ENCODE data around the gene GPR85.
"Not testable (repeated sequence)": the region's sequence is repeated elsewhere in the genome, so short reads cannot be mapped to it uniquely, and the experiment has no call there.

Gene GPR85

GRCh38 chr7:113084496-113085172 is 2.0 kb downstream of the GPR85 start:
- DNase-seq, result no peak
- ATAC-seq, result no peak

DNA sequence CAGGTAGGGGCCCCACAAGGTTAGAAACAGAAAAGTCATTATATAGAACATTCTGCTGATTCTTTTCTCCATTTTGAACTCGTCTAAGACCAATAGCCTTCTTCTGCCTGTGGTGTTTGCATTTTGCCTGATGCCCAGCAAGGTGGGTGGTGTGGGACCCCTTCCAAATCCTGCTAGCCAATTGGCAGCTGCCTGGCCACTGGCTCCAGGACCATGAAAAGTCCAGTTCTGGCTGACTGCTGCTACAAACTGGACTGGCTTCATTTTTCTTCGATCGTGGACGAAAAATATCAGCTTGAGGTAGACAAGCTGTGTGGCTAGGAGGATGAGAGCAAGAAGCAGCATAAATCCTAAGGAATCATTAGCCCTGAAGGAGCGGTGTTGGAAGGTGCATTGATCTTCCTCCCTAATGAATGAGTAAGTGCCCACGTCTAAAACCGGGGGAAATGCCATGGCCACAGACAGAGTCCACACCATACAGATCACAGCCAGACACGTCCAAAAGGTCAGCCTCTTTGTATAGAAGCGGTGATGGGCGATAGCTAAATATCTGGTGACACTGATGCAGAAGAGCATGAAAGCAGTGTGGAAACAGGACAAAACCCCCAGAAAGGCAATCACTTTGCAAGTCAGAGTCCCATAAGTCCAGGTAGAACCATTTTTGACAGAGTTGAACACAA is 2.7 kb downstream of the GPR85 start:
- ATAC-seq (no peak), DNase-seq (no peak)

- ATAC-seq, result no peak
- no peak for DNase-seq
Observed at GRCh38 chr7:113083132-113083815, 3.4 kb downstream of the GPR85 start.

GRCh38 chr7:113078331-113078730 is 8.3 kb downstream of the GPR85 start:
- DNase-seq (no peak), ATAC-seq (no peak)

GRCh38 chr7:113076703-113077102 is 9.9 kb downstream of the GPR85 start:
- ATAC-seq, result no peak
- DNase-seq, result no peak

- ATAC-seq (no peak), DNase-seq (no peak)
Observed at GRCh38 chr7:113071465-113071864, 15.2 kb downstream of the GPR85 start.

DNA sequence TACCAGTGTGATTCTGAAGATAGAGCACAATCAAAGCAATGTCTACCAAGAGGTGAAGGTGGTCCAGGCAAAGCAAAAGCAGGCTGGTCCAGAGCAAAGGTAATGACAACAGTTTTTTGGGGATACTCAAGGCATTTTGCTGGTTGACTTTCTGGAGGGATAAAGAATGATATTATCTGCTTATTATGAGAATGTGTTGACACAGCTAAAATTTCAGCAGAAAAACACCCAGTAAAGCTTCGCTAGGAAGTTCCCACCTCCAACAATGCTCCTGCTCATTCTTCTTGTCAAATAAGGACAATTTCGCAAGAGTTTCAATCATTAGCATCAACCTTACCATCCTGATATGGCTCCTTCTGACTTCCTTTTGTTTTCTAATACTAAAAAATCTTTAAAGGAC is 24.1 kb downstream of the GPR85 start:
- no peak for ATAC-seq
- DNase-seq, result no peak

DNA sequence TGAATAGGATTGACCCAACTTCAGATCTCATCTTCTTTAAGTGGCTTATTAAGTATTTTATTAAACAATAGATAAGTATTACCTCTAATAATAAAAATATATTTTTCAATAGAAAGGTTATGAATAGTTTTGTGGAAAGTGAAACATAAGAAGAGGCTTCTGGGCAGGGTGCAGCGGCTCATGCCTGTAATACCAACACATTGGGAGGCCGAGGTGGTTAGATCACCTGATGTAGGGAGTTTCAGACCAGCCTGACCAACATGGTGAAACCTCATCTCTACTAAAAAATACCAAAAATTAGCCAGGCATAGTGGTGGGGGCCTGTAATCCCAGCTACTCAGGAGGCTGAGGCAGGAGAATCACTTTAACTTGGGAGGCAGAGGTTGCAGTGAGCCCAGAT is 26.5 kb downstream of the GPR85 start:
- DNase-seq (no peak), ATAC-seq (no peak)

GRCh38 chr7:113054938-113055337 is 31.7 kb downstream of the GPR85 start:
- no peak for DNase-seq
- no peak for ATAC-seq

DNA sequence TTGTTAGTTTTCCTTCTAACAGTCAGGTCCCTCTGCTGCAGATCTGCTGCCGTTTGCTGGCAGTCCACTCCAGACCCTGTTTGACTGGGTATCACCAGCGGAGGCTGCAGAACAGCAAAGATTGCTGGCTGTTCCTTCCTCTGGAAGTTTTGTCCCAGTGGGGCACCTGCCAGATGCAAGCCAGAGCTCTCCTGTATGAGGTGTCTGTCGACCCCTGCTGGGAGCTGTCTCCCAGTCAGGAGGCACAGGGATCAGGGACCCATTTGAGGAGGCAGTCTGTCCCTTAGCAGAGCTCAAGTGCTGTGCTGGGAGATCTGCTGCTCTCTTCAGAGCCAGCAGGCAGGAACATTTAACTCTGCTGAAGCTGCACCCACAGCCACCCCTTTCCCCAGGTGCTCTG is 32.4 kb downstream of the GPR85 start:
- DNase-seq, ATAC-seq: not testable (repeated sequence)

DNA sequence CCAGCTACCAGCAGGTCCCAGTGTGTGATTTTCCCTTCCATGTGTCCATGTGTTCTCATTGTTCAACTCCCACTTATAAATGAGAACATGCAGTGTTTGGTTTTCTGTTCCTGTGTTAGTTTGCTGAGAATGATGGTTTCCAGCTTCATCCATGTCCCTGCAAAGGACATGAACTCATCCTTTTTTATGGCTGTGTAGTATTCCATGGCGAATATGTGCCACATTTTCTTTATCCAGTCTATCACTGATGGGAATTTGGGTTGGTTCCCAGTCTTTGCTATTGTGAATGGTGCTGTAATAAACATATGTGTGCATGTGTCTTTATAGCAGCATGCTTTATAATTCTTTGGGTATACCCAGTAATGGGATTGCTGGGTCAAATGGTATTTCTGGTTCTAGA is 37.4 kb downstream of the GPR85 start:
- not testable (repeated sequence) for DNase-seq, ATAC-seq

DNA sequence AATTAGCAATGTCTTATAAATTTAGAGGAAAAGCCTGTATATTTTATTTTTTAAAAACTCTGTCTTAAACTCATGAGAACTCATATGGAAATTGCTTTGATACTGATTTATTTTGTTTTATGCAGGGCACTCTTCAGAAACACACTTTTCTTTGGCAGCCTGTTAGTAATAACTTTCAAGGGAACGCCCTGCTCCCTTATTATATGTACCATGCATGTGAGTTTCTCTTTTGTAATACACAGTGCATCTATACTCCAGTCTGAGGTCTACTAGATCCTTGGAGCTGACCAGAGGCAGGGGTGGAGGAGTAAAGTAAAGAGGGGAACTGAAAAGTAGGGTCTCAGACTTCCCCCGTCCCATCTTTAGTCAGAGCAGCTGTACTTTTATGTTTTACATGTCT is 40.2 kb downstream of the GPR85 start:
- DNase-seq (no peak), ATAC-seq (no peak)

DNA sequence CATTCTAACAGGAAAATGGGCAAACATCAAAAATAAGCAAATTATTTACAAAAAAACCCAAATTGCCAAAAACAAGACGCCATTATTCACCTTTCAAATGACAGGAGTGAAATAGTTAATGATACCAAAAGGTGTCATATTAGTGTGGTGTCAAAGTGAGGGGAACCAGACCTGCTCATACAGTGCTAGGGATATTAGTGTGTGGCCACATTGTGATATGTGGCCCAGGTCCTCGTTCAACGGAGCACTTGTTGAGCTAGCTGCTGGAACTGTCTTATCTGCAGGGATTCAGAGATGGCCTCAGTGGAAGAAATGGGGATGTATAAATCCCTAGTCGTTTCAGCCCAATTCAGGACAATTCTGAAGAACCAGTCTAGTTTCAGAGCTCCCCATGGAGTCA is 41.2 kb downstream of the GPR85 start:
- ATAC-seq (no peak), DNase-seq (no peak)

DNA sequence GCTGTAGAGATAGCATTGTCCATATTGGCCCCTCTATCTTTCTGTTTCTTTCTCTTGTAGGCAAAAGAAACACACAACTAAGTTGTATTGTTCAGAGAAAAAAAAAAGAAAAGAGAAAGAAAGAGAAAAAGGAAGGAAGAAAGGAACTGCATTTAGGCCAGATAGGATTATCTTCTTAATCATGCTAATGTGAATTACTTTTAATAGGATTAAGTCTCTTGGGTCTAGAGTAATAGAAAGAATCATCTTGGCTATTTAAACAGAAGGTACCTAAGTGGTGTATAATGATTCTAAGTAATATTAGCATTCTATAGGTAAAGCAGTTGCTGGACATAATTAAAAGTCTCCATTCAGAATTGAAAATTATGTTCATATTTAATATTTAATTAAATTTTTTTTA is 42.2 kb downstream of the GPR85 start:
- ATAC-seq (no peak), DNase-seq (no peak)

GRCh38 chr7:113040849-113041248 is 45.8 kb downstream of the GPR85 start:
- no peak for DNase-seq
- ATAC-seq, result no peak

GRCh38 chr7:113033959-113034358 is 52.7 kb downstream of the GPR85 start:
- DNase-seq, result no peak

More at GRCh38 chr7:113033959-113034358, 52.7 kb downstream of the GPR85 start:
- ATAC-seq, result no peak
